GM15510 (cell line): Measurements from ENCODE around the gene NSRP1.

Source experiments
- POLR2A ChIP-seq: IDR thresholded peaks from 3 replicates; pipeline ENCODE4 v1.6.1; 2011; ENCODE audit warnings: borderline replicate concordance; ENCODE audit not compliant: insufficient read length; ENCODE audit errors: extremely low read depth

Gene NSRP1

DNA sequence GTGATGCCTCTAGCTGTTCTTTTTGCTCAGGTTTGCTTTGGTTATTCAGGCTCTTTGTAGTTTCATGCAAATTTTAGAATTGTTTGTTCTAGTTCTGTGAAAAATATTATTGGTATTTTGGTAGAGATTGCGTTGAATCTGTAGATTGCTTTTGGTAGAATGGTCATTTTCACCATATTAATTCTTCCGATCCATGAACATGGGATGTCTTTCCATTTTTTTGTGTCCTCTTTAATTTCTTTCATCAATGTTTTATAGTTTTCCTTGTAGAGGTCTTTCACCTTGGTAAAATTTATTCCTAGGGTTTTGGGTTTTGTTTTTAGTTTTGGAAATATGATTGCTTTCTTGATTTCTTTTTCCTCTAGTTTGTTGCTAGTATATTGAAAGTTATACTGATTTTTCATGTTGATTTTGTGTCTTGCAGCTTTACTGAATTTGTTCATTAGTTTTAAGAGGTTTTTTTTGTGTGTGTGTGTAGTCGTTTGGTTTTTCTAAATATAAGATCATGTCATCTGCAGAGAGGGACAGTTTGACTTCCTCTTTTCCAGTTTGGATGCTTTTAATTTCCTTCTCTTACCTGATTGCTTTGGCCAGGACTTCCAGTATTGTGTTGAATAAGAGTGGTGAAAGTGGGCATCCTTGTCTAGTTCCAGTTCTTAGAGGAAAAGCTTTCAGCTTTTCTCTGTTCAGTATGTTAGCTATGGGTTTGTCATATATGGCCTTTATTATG is 42.4 kb downstream of the NSRP1 start:
- TF ChIP-seq POLR2A, result no peak

DNA sequence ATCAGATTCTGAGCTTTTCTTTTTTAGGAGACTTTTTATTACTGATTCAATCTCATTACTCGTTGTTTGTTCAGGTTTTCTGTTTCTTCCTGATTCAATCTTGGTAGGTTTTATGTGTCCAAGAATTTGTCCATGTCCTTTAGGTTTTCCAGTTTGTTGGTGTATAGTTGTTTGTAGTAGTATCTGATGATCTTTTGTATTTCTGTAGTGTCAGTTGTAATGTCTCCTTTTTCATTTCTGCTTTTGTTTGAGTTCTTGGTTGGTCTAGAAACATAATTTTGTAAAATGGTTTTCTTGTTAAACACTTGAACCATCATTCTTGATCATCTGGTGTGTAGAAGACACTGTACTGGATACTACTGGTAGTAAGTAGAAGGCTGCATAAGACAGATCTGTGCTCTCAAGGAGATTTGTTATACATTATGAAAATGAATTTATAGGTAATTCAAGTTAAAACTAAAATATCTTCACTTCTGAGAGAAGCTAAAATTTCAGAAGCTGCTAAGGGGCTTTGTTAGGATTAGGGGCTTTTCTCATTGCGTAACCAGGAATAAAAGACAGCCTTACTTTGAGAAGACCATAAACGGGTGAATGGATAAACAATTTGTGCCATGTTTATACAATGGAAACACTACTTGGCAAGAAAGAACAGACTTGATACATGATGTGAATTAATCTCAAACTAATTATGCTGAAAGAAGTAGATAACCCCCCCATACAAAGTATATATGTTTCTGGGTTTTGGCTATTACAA is 44.0 kb downstream of the NSRP1 start:
- TF ChIP-seq POLR2A, result no peak

DNA sequence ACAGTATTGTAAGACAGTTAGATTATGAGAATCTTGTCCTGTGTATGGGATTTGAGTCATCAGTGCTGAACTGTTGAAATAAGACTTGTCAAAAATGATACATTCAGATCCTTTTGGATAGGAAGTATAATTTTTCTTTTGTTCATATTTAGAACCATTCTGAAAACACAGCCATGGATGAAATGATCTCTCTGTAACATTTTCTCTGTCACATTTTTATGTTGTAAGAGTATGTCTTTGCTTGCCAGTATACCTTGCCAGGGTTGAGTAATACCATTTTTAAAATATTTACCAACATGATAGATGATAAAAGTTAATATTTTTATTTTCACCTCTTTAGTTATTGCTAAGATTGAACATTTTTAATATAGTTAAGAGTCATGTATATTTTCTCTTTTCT is 45.0 kb downstream of the NSRP1 start:
- no peak for TF ChIP-seq POLR2A

DNA sequence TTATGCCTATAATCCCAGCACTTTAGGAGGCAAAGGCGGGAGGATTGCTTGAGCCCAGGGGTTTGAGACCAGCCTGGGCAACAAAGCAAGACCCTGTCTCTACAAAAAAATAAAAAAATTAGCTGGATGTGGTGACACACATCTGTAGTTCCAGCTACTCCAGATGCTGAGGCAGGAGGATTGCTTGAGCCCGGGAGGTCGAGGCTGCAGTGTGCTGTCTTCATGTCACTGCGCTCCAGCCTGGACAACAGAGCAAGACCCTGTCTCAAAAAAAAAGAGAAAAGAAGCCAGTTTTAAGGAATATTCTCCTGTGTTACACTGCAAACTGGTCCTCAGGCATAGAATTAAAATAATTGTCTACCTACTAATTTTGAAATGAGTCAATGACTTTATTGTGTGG is 47.9 kb downstream of the NSRP1 start:
- TF ChIP-seq POLR2A, result no peak

DNA sequence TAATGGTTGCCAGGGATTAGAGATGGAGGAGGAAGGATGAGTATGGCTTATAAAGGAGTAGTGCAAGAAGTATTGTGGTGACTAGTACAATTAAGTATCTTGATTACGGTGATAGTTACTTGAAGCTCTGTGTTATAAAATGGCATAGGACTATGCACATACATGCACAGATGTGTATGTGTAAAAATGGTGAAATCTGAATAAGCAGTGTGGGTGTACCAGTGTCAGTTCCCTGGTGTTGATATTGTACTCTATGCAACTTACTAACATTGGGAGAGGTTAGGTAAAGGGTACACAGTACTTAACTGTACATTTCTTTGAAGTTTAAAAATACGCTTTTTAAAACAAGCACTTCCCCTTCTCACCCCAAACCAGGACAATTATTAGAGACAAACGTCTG is 48.5 kb downstream of the NSRP1 start:
- TF ChIP-seq POLR2A, result no peak

DNA sequence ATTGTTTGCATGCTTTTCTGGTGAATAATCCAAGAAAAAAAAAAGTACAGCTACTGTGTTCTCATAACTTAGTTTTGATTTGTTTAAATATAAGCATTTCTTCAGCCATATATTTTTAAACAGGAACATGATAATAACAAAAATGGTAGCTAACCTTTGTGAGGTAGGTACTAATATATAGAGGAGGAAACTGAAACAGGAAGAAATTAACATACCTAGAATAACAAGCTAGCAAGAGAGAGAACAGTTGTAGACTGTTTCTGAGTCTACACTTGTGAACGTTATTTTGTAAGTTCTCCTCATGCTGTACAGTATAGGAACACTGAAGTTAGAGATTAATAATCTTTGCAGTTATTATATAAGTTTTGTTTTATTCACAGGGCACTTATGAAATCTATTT is 49.3 kb downstream of the NSRP1 start:
- no peak for TF ChIP-seq POLR2A

DNA sequence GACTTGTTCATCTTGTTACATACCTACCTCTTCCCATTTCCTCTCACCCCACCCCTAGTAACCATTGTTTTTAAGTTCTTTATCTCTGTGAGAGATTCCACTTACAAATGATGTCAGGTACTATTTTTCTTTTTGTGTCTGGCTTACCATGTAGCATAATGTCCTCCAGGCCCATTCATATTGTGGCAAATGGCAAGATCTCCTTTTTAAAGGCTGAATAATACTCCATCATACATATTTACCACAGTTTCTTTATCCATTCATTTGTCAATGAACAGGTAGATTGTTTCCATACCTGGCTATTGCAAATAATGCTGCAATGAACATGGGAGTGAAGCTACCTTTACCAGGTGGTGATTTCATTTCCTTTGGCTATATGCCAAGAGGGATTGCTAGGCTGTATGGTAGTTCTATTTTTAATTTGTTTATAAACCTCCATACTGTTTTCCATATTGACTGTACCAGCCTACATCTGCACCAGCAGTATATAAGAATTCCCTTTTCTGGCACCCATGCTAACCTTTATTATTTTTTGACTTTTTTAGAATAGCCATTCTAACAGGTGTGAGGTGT is 53.9 kb downstream of the NSRP1 start:
- TF ChIP-seq POLR2A, result no peak

DNA sequence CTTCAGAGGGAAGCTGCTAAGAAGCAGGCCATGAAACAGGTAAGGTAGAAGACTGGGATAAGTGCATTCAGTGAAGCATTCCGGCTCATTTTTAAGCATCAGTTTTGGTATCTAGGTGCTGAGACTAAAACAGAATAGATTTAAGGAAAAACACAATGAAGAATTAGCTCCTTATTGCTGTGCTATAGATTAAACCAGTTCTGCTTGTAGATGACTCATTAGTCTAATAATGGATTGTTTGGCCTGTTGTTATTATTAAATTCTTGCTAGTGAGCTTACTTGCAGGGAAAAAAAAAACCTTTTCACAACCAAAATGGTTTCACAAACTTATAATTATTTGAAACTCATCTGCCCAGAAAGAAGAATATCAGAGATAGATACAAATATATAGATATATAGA is 55.9 kb downstream of the NSRP1 start:
- TF ChIP-seq POLR2A, result no peak

DNA sequence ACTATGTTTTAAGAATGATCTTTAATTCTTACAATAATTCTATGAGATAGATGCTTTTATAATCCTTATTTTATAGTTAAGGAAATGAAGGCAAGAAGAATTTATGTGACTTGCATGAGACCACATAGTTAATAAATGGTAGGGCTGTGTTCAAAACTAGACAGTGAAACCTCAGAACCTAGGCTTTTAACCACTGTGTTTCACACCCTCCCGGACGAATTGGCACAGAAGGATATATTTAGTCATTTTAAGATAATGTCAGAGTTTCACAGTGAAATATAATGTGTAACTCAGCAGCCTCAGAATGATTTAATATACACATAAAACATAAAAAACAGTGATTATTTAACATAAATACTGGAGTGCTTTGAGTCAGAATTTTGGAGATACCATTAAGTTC is 57.0 kb downstream of the NSRP1 start:
- no peak for TF ChIP-seq POLR2A

DNA sequence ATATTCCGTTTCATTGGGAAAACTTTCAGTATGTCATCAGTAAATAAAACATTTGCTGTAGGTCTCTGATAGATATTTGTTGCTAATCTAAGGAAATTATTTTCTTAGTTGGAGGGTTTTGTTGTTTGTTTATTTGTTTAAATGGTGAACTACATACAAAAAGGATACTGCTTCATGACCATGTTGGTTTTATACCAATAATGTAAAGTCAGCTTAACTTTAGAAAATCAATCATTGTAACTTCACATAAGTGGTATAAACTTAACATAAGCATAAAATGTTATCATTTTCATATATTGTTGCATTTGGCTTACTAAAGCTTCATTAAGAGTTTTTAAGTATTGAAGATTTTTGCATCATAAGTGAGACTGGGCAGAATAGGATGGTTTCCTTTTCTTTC is 57.9 kb downstream of the NSRP1 start:
- TF ChIP-seq POLR2A, result no peak

DNA sequence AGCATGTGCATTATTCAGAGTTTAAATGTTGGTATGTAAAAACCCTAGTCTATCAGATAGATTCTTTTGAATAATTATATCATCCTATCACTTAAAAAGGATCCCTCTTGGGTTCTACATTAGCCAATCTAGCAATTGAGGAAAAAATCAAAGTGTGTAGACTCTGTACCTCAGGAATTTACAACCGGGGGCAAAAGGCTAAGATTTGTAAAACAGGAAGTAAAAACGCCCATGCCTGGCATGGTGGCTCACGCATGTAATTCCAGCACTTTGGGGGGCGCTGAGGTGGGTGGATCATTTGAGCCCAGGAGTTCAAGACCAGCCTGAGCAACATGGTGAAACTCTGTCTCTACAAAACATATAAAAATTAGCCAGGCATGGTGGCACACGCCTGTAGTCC is 60.2 kb downstream of the NSRP1 start:
- no peak for TF ChIP-seq POLR2A

DNA sequence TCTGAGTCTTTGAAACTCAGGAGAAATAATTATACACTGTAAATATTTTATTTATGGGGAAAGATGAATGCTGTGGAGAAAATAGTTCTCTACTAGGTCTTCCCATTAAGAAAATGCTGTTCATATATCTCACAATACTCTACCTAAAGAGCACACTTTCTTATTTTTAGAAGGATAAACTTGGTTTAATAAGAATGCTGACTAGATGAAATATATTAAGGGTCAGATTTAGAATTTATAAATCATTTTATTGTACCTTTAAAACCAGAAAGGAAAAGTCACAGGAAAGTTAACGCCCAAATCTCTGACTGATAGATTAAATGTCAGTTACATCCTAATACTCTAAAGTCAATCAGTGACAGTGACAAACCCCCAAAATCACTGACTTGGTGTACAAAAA is 70.1 kb downstream of the NSRP1 start:
- no peak for TF ChIP-seq POLR2A

DNA sequence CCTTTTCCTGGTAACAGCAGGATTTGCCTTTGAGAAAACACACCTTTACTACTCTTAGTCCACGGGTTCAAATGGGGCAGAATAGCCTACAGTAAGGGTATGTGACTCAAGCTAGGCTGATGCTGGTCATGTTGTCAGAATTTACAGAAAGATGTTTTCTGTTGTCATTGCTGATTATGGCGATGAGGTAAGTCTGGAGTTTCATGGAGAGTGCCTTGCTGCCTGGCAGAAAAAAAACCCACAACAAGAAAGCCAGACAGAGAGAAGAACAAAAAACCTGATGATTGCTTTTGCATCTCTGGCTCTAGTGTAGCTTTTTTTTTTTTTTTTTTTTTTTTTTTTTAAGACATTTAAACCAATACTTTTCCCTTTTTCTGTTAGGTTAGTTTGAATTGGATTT is 71.0 kb downstream of the NSRP1 start:
- no peak for TF ChIP-seq POLR2A

DNA sequence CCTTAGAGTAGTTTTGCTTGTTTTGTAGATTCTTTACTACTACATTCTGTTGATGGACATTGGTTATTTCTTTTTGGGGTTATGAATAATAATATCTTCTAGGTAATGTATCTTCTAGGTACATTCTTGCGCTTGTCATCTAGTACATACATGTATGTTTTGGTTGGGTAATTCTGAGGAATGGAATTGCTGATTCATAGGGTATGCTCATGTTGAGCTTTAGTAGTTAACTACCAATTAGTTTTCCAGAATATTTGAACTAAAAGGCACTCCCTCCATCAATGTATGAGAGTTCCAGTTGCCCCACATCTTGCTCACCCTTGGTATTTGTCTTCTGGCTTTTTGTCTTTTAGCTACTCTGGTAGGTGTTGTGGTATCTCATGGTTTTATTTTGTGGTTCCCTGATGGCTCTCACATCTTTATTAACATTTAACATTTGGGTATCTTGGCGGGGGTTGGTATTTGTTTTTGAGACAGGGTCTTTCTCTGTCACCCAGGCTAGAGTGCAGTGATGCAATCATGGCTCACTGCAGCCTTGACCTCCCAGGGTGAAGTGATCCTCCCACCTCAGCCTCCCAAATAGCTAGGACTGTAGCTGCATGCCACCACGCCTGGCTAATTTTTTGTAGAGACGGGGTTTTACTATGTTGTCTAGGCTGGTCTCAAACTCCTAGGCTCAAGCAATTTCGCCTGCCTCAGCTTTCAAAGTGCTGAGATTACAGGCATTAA is 71.8 kb downstream of the NSRP1 start:
- no peak for TF ChIP-seq POLR2A

DNA sequence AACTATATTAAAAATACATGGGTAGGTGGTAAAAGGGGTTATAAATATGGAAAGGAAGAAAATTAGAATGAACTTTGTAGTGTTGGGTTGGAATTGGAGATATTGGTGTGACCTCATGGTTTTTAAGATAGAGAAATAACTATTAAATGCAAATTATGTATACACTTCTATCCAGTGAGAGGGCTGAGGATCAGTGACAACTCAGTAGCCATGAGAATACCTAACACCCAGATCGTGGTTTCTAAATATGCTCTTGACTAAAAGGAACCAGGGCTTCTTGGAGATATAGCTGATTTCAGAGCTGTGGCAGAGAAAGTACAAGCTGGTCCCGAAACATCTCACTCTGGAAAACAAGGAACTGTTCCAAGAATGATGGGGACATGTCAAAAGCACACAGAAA is 74.5 kb downstream of the NSRP1 start:
- no peak for TF ChIP-seq POLR2A
